Measurements from ENCODE around the gene FREM1. TPM values are rescaled to one million over a fixed set of nuclear protein-coding genes. Genes with fewer than 3 reads are reported as not detected.

Gene FREM1
- polyA plus RNA-seq, 4 donors, result 1.1 to 16.9 (median 9.3) TPM

- Histone ChIP-seq H3K4me3 (ENCODE audit: low read depth in 1 of 3, low read length in 3 of 3) (no peak overlapping the region), H3K4me1 (ENCODE audit: control insufficient read depth in 3 of 3, insufficient read depth in 2 of 3, low read depth in 1 of 3, low read length in 2 of 3) (no peaks in the 10 kb centered on the region), H3K27me3 (ENCODE audit: control insufficient read depth in 3 of 3, insufficient read depth in 3 of 3, low read length in 3 of 3) (no peaks in the 10 kb centered on the region), H3K9me3 (ENCODE audit: control insufficient read depth in 2 of 2, insufficient read depth in 1 of 2, low read depth in 1 of 2, low read length in 1 of 2) (no peaks in the 10 kb centered on the region), H3K27ac (ENCODE audit: low read depth in 1 of 3, low read length in 2 of 3) (no peak overlapping the region), H3K36me3 (ENCODE audit: control insufficient read depth in 3 of 3, insufficient read depth in 2 of 3, low read depth in 1 of 3, low read length in 3 of 3) (no peaks in the 10 kb centered on the region)
- DNase-seq (no peak), FAIRE-seq (no peak)
- WGBS, 3 donors, result 95 to 98% (median 96%) methylated on average over 3 of the region's 3 CpGs
Measured at GRCh38 chr9:14863402-14863801, 46.8 kb downstream of the FREM1 start.

- 83 to 91% (median 90%) methylated on average over 7 of the region's 7 CpGs for WGBS, 3 donors
- DNase-seq (no peak), FAIRE-seq (no peak)
- no peaks in the 10 kb centered on the region for H3K4me1 ChIP-seq (ENCODE audit: control insufficient read depth in 3 of 3, insufficient read depth in 2 of 3, low read depth in 1 of 3, low read length in 2 of 3)
- no peaks in the 10 kb centered on the region for H3K9me3 ChIP-seq (ENCODE audit: control insufficient read depth in 2 of 2, insufficient read depth in 1 of 2, low read depth in 1 of 2, low read length in 1 of 2)
- H3K36me3 ChIP-seq (ENCODE audit: control insufficient read depth in 3 of 3, insufficient read depth in 2 of 3, low read depth in 1 of 3, low read length in 3 of 3), result no peaks in the 10 kb centered on the region
- no peak overlapping the region for H3K27ac ChIP-seq (ENCODE audit: low read depth in 1 of 3, low read length in 2 of 3)
- no peak overlapping the region for H3K4me3 ChIP-seq (ENCODE audit: low read depth in 1 of 3, low read length in 3 of 3)
- H3K27me3 ChIP-seq (ENCODE audit: control insufficient read depth in 3 of 3, insufficient read depth in 3 of 3, low read length in 3 of 3), result no peaks in the 10 kb centered on the region
Measured at GRCh38 chr9:14857449-14858305, 52.6 kb downstream of the FREM1 start.

GRCh38 chr9:14849851-14850250 is 60.4 kb downstream of the FREM1 start:
- DNase-seq (no peak), FAIRE-seq (no peak)
- no peak overlapping the region for H3K4me3 ChIP-seq (ENCODE audit: low read depth in 1 of 3, low read length in 3 of 3)
- no peak overlapping the region for H3K27ac ChIP-seq (ENCODE audit: low read depth in 1 of 3, low read length in 2 of 3)
- H3K36me3 ChIP-seq (ENCODE audit: control insufficient read depth in 3 of 3, insufficient read depth in 2 of 3, low read depth in 1 of 3, low read length in 3 of 3), result peaks cover 2 to 4% (median 2%) of the 10 kb centered on the region in 3 donors
- H3K9me3 ChIP-seq (ENCODE audit: control insufficient read depth in 2 of 2, insufficient read depth in 1 of 2, low read depth in 1 of 2, low read length in 1 of 2), result no peaks in the 10 kb centered on the region
- 65 to 87% (median 75%) methylated on average over 4 of the region's 4 CpGs for WGBS, 3 donors
- H3K27me3 ChIP-seq (ENCODE audit: control insufficient read depth in 3 of 3, insufficient read depth in 3 of 3, low read length in 3 of 3), result no peaks in the 10 kb centered on the region
- no peaks in the 10 kb centered on the region for H3K4me1 ChIP-seq (ENCODE audit: control insufficient read depth in 3 of 3, insufficient read depth in 2 of 3, low read depth in 1 of 3, low read length in 2 of 3)

GRCh38 chr9:14849296-14849695 is 60.9 kb downstream of the FREM1 start:
- Histone ChIP-seq H3K4me1 (ENCODE audit: control insufficient read depth in 3 of 3, insufficient read depth in 2 of 3, low read depth in 1 of 3, low read length in 2 of 3) (no peaks in the 10 kb centered on the region), H3K9me3 (ENCODE audit: control insufficient read depth in 2 of 2, insufficient read depth in 1 of 2, low read depth in 1 of 2, low read length in 1 of 2) (no peaks in the 10 kb centered on the region), H3K27ac (ENCODE audit: low read depth in 1 of 3, low read length in 2 of 3) (no peak overlapping the region), H3K27me3 (ENCODE audit: control insufficient read depth in 3 of 3, insufficient read depth in 3 of 3, low read length in 3 of 3) (no peaks in the 10 kb centered on the region), H3K4me3 (ENCODE audit: low read depth in 1 of 3, low read length in 3 of 3) (no peak overlapping the region), H3K36me3 (ENCODE audit: control insufficient read depth in 3 of 3, insufficient read depth in 2 of 3, low read depth in 1 of 3, low read length in 3 of 3) (peaks cover 2 to 4% (median 2%) of the 10 kb centered on the region in 3 donors)
- FAIRE-seq, result no peak
- WGBS, 3 donors, result 88 to 92% (median 89%) methylated on average over 3 of the region's 3 CpGs
- DNase-seq, result no peak

GRCh38 chr9:14846871-14847311 is 63.3 kb downstream of the FREM1 start:
- H3K27ac ChIP-seq (ENCODE audit: low read depth in 1 of 3, low read length in 2 of 3), result no peak overlapping the region
- no peaks in the 10 kb centered on the region for H3K4me1 ChIP-seq (ENCODE audit: control insufficient read depth in 3 of 3, insufficient read depth in 2 of 3, low read depth in 1 of 3, low read length in 2 of 3)
- DNase-seq, result peak; percentile 35 to 52
- WGBS, 3 donors, result 30 to 44% (median 39%) methylated on average over 3 of the region's 3 CpGs
- H3K36me3 ChIP-seq (ENCODE audit: control insufficient read depth in 3 of 3, insufficient read depth in 2 of 3, low read depth in 1 of 3, low read length in 3 of 3), result peaks cover 2 to 4% (median 2%) of the 10 kb centered on the region in 3 donors
- no peak overlapping the region for H3K4me3 ChIP-seq (ENCODE audit: low read depth in 1 of 3, low read length in 3 of 3)
- H3K27me3 ChIP-seq (ENCODE audit: control insufficient read depth in 3 of 3, insufficient read depth in 3 of 3, low read length in 3 of 3), result no peaks in the 10 kb centered on the region
- H3K9me3 ChIP-seq (ENCODE audit: control insufficient read depth in 2 of 2, insufficient read depth in 1 of 2, low read depth in 1 of 2, low read length in 1 of 2), result no peaks in the 10 kb centered on the region
- no peak for FAIRE-seq

GRCh38 chr9:14843163-14843562 is 67.1 kb downstream of the FREM1 start:
- DNase-seq (no peak), FAIRE-seq (no peak)
- WGBS, 3 donors, result 89 to 94% (median 89%) methylated on average over 2 of the region's 2 CpGs
- Histone ChIP-seq H3K36me3 (ENCODE audit: control insufficient read depth in 3 of 3, insufficient read depth in 2 of 3, low read depth in 1 of 3, low read length in 3 of 3) (peaks cover 0 to 2% (median 2%) of the 10 kb centered on the region in 3 donors), H3K9me3 (ENCODE audit: control insufficient read depth in 2 of 2, insufficient read depth in 1 of 2, low read depth in 1 of 2, low read length in 1 of 2) (no peaks in the 10 kb centered on the region), H3K27ac (ENCODE audit: low read depth in 1 of 3, low read length in 2 of 3) (no peak overlapping the region), H3K4me1 (ENCODE audit: control insufficient read depth in 3 of 3, insufficient read depth in 2 of 3, low read depth in 1 of 3, low read length in 2 of 3) (no peaks in the 10 kb centered on the region), H3K4me3 (ENCODE audit: low read depth in 1 of 3, low read length in 3 of 3) (no peak overlapping the region), H3K27me3 (ENCODE audit: control insufficient read depth in 3 of 3, insufficient read depth in 3 of 3, low read length in 3 of 3) (no peaks in the 10 kb centered on the region)

GRCh38 chr9:14842269-14842668 is 68.0 kb downstream of the FREM1 start:
- no peak overlapping the region for H3K27ac ChIP-seq (ENCODE audit: low read depth in 1 of 3, low read length in 2 of 3)
- H3K9me3 ChIP-seq (ENCODE audit: control insufficient read depth in 2 of 2, insufficient read depth in 1 of 2, low read depth in 1 of 2, low read length in 1 of 2), result no peaks in the 10 kb centered on the region
- WGBS, 3 donors, result 93 to 97% (median 93%) methylated on average over 10 of the region's 10 CpGs
- H3K27me3 ChIP-seq (ENCODE audit: control insufficient read depth in 3 of 3, insufficient read depth in 3 of 3, low read length in 3 of 3), result no peaks in the 10 kb centered on the region
- peaks cover 0 to 2% (median 0%) of the 10 kb centered on the region in 3 donors for H3K36me3 ChIP-seq (ENCODE audit: control insufficient read depth in 3 of 3, insufficient read depth in 2 of 3, low read depth in 1 of 3, low read length in 3 of 3)
- no peak for DNase-seq
- no peak for FAIRE-seq
- no peaks in the 10 kb centered on the region for H3K4me1 ChIP-seq (ENCODE audit: control insufficient read depth in 3 of 3, insufficient read depth in 2 of 3, low read depth in 1 of 3, low read length in 2 of 3)
- H3K4me3 ChIP-seq (ENCODE audit: low read depth in 1 of 3, low read length in 3 of 3), result no peak overlapping the region

- 65 to 92% (median 85%) methylated on average over 3 of the region's 3 CpGs for WGBS, 3 donors
- no peaks in the 10 kb centered on the region for H3K27me3 ChIP-seq (ENCODE audit: control insufficient read depth in 3 of 3, insufficient read depth in 3 of 3, low read length in 3 of 3)
- H3K4me3 ChIP-seq (ENCODE audit: low read depth in 1 of 3, low read length in 3 of 3), result no peak overlapping the region
- no peaks in the 10 kb centered on the region for H3K4me1 ChIP-seq (ENCODE audit: control insufficient read depth in 3 of 3, insufficient read depth in 2 of 3, low read depth in 1 of 3, low read length in 2 of 3)
- FAIRE-seq, result no peak
- no peaks in the 10 kb centered on the region for H3K36me3 ChIP-seq (ENCODE audit: control insufficient read depth in 3 of 3, insufficient read depth in 2 of 3, low read depth in 1 of 3, low read length in 3 of 3)
- no peak for DNase-seq
- no peaks in the 10 kb centered on the region for H3K9me3 ChIP-seq (ENCODE audit: control insufficient read depth in 2 of 2, insufficient read depth in 1 of 2, low read depth in 1 of 2, low read length in 1 of 2)
- no peak overlapping the region for H3K27ac ChIP-seq (ENCODE audit: low read depth in 1 of 3, low read length in 2 of 3)
Measured at GRCh38 chr9:14838701-14839100, 71.5 kb downstream of the FREM1 start.

All from small intestine (tissue), 7 donors.